Neural cell (in vitro differentiated cells): ENCODE results near the gene VSTM4. TPM values are rescaled to one million over a fixed set of nuclear protein-coding genes. Genes with fewer than 3 reads are reported as not detected.

Experiments
- H2AFZ ChIP-seq: fragments of 200-600, 300-800 bp; sonication (generic), shearing (Covaris generic); 2 replicates; pipeline ENCODE4 v1.6.0; 2014; ENCODE audit warnings: low read depth, mild to moderate bottlenecking, antibody characterized with exemption, low read length, moderate library complexity
- H3F3A ChIP-seq: fragments of 200-600 bp; shearing (Covaris generic); 2 replicates; pipeline ENCODE4 v1.6.1; 2016; ENCODE audit warnings: mild to moderate bottlenecking, moderate library complexity, mixed read lengths, antibody characterized with exemption, low read length; ENCODE audit not compliant: insufficient read depth, poor library complexity, severe bottlenecking
- H3K27ac ChIP-seq: fragments of 200-600, 300-800 bp; sonication (generic), shearing (Covaris generic); 2 replicates; pipeline ENCODE4 v1.5.1; 2014; ENCODE audit warnings: mild to moderate bottlenecking, low read length, moderate library complexity
- H3K27me3 ChIP-seq: fragments of 300-800, 200-600 bp; sonication (generic), shearing (Covaris generic); 2 replicates; pipeline ENCODE4 v1.6.0; 2014; ENCODE audit warnings: mild to moderate bottlenecking, low read depth, low read length, moderate library complexity; ENCODE audit not compliant: insufficient read depth
- H3K36me3 ChIP-seq: fragments of 300-800, 200-600 bp; sonication (generic), shearing (Covaris generic); 2 replicates; pipeline ENCODE4 v1.5.1; 2014; ENCODE audit warnings: mild to moderate bottlenecking, antibody characterized with exemption, low read length, moderate library complexity; ENCODE audit not compliant: insufficient read depth
- H3K4me2 ChIP-seq: fragments of 300-800, 200-600 bp; sonication (generic), shearing (Covaris generic); 2 replicates; pipeline ENCODE4 v1.6.0; 2014; ENCODE audit warnings: mild to moderate bottlenecking, low read length
- H3K4me3 ChIP-seq: fragments of 300-800, 200-600 bp; sonication (generic), shearing (Covaris generic); 2 replicates; pipeline ENCODE4 v1.5.1; 2014; ENCODE audit warnings: mild to moderate bottlenecking, low read length, moderate library complexity
- H3K79me2 ChIP-seq: fragments of 200-600 bp; shearing (Covaris generic); replicated peaks from 2 replicates; pipeline ENCODE4 v1.6.0; 2014; ENCODE audit warnings: mild to moderate bottlenecking, low read length, moderate library complexity; ENCODE audit not compliant: insufficient read depth
- H3K9ac ChIP-seq: fragments of 300-800, 200-600 bp; sonication (generic), shearing (Covaris generic); 2 replicates; pipeline ENCODE4 v1.6.1; 2016; ENCODE audit warnings: mild to moderate bottlenecking, low read length, mixed read lengths
- H3K9me2 ChIP-seq: fragments of 200-600 bp; shearing (Covaris generic); 2 replicates; pipeline ENCODE4 v1.6.1; 2016; ENCODE audit warnings: mild to moderate bottlenecking, low read length, mixed read lengths; ENCODE audit not compliant: insufficient read depth
- H3K9me3 ChIP-seq: fragments of 200-600, 300-800 bp; sonication (generic), shearing (Covaris generic); 2 replicates; pipeline ENCODE4 v1.6.1; 2016; ENCODE audit warnings: mild to moderate bottlenecking, mixed run types, low read length, moderate library complexity, mixed read lengths
- H4K20me1 ChIP-seq: fragments of 200-600 bp; shearing (Covaris generic); 2 replicates; pipeline ENCODE4 v1.6.1; 2016; ENCODE audit warnings: mild to moderate bottlenecking, mixed run types; ENCODE audit not compliant: insufficient read depth
- EP300 ChIP-seq: fragments of 450-650 bp; conservative IDR thresholded peaks from 2 replicates; pipeline ENCODE4 v1.6.1; 2014; ENCODE audit warnings: antibody characterized with exemption, mild to moderate bottlenecking, moderate library complexity; ENCODE audit not compliant: poor library complexity, severe bottlenecking
- POLR2AphosphoS5 ChIP-seq: IDR thresholded peaks from 2 replicates; pipeline ENCODE4 v1.6.1; 2012
- RAD21 ChIP-seq: fragments of 450-650 bp; conservative IDR thresholded peaks from 2 replicates; pipeline ENCODE4 v1.6.1; 2014; ENCODE audit warnings: antibody characterized with exemption, mild to moderate bottlenecking, moderate library complexity
- SMC3 ChIP-seq: fragments of 450-650 bp; conservative IDR thresholded peaks from 2 replicates; pipeline ENCODE4 v1.6.1; 2014; ENCODE audit warnings: antibody characterized with exemption, mild to moderate bottlenecking, moderate library complexity; ENCODE audit not compliant: poor library complexity
- TAF1 ChIP-seq: IDR thresholded peaks from 2 replicates; pipeline ENCODE4 v1.6.1; 2012; ENCODE audit warnings: low read depth
- polyA plus RNA-seq: library from polyadenylated mRNA; depleted of rRNA; stranded (reverse); fragments of >200 nt; gene quantifications from 2 replicates; pipeline ENCODE4 v1.2.3, GENCODE V29; 2014
- TF ChIP-seq, protein P1 (sequence below): IDR thresholded peaks from 2 replicates; pipeline ENCODE4 v1.6.1; 2012; ENCODE audit warnings: borderline replicate concordance

Gene VSTM4
- polyA plus RNA-seq, 1 donor from 2014 or later = 0.52 TPM

DNA sequence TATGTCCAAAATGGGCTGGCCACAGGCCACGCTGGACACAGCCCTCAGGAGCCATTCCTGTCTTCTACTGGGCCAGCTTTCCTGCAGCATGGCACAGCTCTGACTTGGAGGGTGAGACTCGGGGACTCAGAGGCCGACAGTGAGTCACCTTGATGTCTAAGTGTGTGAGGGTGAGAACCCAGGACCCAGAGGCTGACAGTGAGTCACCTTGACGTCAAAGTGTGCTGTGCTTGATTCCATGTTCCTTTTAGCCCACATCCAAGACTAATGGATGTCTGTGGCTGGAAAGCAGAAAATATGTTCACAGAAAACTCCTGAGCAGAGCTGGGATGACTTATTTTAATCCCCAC, 24.5 kb upstream of the VSTM4 start:
- Histone ChIP-seq H3K9me2 (no peaks in the 10 kb centered on the region), H3K4me3 (no peak overlapping the region), H3F3A (no peaks in the 10 kb centered on the region), H3K9me3 (no peaks in the 10 kb centered on the region), H3K27ac (no peak overlapping the region), H3K9ac (no peak overlapping the region), H3K4me2 (no peak overlapping the region), H4K20me1 (no peaks in the 10 kb centered on the region), H3K27me3 (no peaks in the 10 kb centered on the region), H3K79me2 (no peaks in the 10 kb centered on the region), H3K36me3 (no peaks in the 10 kb centered on the region), H2AFZ (no peak overlapping the region)
- no peak for TF ChIP-seq TAF1
- no peak for TF ChIP-seq POLR2AphosphoS5
- no peak for TF ChIP-seq EP300
- no peak for TF ChIP-seq SMC3
- TF ChIP-seq, protein P1, sequence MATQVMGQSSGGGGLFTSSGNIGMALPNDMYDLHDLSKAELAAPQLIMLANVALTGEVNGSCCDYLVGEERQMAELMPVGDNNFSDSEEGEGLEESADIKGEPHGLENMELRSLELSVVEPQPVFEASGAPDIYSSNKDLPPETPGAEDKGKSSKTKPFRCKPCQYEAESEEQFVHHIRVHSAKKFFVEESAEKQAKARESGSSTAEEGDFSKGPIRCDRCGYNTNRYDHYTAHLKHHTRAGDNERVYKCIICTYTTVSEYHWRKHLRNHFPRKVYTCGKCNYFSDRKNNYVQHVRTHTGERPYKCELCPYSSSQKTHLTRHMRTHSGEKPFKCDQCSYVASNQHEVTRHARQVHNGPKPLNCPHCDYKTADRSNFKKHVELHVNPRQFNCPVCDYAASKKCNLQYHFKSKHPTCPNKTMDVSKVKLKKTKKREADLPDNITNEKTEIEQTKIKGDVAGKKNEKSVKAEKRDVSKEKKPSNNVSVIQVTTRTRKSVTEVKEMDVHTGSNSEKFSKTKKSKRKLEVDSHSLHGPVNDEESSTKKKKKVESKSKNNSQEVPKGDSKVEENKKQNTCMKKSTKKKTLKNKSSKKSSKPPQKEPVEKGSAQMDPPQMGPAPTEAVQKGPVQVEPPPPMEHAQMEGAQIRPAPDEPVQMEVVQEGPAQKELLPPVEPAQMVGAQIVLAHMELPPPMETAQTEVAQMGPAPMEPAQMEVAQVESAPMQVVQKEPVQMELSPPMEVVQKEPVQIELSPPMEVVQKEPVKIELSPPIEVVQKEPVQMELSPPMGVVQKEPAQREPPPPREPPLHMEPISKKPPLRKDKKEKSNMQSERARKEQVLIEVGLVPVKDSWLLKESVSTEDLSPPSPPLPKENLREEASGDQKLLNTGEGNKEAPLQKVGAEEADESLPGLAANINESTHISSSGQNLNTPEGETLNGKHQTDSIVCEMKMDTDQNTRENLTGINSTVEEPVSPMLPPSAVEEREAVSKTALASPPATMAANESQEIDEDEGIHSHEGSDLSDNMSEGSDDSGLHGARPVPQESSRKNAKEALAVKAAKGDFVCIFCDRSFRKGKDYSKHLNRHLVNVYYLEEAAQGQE = no peak

DNA sequence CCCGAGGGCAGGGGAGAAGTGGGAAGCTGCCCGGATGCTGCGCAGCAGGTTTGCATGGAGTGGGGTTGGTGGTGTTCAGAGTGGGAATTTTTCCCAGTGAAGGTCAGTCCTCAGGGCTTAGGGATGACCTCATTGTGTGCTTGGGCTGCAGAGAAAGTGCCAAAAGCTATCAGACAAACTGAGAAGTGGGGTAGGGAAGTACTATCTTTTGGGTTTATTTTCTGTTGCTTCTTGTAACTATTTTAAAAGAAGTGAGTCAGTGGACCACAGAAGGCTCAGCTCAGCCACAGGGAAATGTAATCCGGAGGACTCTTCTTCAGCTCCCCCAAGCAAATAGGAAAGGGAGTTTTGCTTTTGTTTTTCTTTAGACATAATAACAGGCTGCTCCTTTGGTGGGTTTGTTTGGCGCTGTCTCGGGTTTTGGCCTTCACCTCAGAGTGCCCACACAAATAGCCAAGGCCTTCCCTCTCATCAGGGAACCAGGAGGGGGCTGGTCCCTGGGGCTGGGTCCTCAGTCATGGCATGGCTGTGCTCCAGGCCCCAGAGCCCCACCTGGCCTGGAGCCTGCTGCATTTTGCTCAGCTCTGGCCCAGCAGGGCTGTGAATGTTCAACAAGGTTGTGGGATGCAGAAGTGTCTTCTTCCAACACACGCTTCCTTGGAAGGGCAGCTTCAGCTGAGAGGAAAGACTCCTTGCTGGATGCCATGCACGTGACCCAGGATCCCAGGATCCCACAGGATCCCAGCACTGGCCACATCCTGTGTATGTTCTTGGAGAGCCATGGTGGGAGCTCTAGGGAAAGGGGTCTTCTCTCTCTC, 23.9 kb upstream of the VSTM4 start:
- Histone ChIP-seq H3F3A (no peaks in the 10 kb centered on the region), H3K9ac (no peak overlapping the region), H3K79me2 (no peaks in the 10 kb centered on the region), H3K9me3 (no peaks in the 10 kb centered on the region), H3K36me3 (no peaks in the 10 kb centered on the region), H2AFZ (no peak overlapping the region), H4K20me1 (no peaks in the 10 kb centered on the region), H3K4me2 (no peak overlapping the region), H3K9me2 (no peaks in the 10 kb centered on the region), H3K27me3 (no peaks in the 10 kb centered on the region), H3K27ac (no peak overlapping the region), H3K4me3 (no peak overlapping the region)
- TF ChIP-seq EP300 (no peak), POLR2AphosphoS5 (no peak), SMC3 (no peak), RAD21 (no peak)

DNA sequence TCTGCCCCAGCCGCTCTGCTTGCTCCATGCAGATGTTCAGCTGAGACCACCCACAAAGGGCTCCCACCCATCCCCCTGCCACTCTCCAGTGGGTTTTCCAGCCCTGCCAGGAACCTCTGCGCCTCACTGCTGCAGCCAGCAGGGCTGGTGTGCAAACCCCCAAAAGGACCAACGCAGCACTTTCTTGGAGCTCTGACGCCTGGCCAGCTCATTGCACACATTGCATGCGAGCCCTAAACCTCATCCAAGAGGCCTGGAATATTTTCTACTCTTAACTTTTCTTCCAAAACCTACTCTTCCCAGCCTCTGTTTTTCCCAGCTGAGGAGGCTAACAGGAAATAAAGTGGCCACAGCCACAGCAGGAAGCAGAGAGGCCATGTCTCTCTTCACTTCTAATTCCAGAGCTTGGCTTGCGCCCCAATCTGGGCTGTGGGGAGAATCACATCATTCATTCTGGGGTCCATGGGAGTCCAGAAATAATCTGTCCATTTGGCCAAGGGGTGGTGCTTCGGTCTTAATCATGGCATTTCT, 23.1 kb upstream of the VSTM4 start:
- H3K4me3 ChIP-seq = no peak overlapping the region
- no peaks in the 10 kb centered on the region for H4K20me1 ChIP-seq
- H3K36me3 ChIP-seq = no peaks in the 10 kb centered on the region
- H3K9ac ChIP-seq = no peak overlapping the region
- no peaks in the 10 kb centered on the region for H3F3A ChIP-seq
- no peaks in the 10 kb centered on the region for H3K9me2 ChIP-seq
- no peaks in the 10 kb centered on the region for H3K27me3 ChIP-seq
- no peak for TF ChIP-seq POLR2AphosphoS5
- no peaks in the 10 kb centered on the region for H3K9me3 ChIP-seq
- H3K27ac ChIP-seq = no peak overlapping the region
- H3K79me2 ChIP-seq = no peaks in the 10 kb centered on the region
- H3K4me2 ChIP-seq = no peak overlapping the region
- H2AFZ ChIP-seq = no peak overlapping the region
